GM18868 (cell line): ENCODE data around the gene EXOC3.
"Not testable (repeated sequence)": the region's sequence is repeated elsewhere in the genome, so short reads cannot be mapped to it uniquely, and the experiment has no call there.

Experiments used
- ATAC-seq: cut with Tn5 transposase; IDR thresholded peaks from one replicate; pipeline ENCODE4 v1.9.1; 2021; ENCODE audit warnings: mild to moderate bottlenecking, moderate library complexity; ENCODE audit not compliant: unreplicated experiment

Gene EXOC3

DNA sequence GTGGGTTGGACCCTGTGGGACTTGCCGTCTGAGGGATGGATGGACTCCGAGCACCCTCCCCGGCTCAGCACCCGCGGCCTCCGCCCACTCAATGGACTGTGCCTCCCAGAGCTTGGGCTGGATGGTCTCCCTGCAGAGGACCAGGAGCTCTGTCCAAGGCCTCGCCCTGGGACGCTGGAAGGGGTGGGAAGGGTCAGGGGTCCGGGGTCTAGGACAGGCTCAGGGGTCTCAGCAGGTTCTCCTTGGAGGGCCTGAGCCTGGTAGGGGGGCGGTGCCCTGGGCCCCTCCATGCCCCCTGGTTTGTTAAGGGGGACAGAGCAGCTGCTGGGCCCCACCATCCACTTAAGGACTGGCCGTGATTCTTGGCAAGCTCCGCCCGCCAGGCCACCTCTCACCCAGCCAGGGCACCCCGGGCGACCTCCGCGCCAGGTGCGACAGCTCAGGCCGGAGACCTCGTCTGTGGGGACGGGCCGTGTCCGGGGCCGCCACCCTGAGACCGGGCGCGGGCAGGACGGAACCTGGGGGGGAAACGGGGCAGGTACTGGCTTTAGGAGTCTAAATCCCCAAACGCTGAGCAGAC, 29.2 kb downstream of the EXOC3 start:
- ATAC-seq: peak; percentile 6

GRCh38 chr5:472656-473550, 29.9 kb downstream of the EXOC3 start:
- ATAC-seq: peak; percentile 75

DNA sequence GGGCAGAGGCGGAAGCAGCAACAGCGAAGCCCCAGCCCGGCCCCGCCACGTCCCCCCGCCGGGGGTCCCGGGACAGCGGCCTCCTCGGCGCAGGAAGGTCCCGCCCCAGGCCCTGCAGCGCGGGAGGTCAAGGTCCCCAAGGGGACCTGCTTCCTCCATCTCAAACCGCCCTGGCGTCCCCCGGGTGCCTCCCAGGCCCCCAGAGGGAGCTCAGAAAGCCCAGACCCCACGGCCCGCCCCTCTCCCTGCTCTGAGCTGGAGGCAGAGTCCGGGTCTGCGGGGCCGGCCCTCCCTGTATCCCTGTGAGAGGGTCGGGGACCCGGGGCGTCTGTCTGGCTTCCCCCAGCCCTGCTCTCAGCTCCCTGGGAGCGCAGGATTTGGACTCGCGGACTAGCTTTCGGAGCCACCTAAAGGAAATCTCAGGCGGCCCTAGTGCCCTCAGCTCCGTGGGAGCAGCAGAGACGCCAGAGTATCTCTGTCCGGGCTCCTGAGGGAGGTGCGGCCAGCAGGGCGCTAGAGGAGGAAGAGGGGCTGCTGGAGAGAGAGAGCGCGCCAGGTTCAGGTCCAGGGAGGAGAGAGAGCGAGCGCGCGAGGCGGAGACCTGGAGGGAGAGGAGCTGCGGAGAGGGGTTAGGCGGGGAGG, 30.7 kb downstream of the EXOC3 start:
- peak; percentile 17 for ATAC-seq

- ATAC-seq: not testable (repeated sequence)
These were observed 31.4 kb downstream of the EXOC3 start for GRCh38 chr5:474232-474839.

GRCh38 chr5:474840-475661, 32.1 kb downstream of the EXOC3 start:
- no peak for ATAC-seq

DNA sequence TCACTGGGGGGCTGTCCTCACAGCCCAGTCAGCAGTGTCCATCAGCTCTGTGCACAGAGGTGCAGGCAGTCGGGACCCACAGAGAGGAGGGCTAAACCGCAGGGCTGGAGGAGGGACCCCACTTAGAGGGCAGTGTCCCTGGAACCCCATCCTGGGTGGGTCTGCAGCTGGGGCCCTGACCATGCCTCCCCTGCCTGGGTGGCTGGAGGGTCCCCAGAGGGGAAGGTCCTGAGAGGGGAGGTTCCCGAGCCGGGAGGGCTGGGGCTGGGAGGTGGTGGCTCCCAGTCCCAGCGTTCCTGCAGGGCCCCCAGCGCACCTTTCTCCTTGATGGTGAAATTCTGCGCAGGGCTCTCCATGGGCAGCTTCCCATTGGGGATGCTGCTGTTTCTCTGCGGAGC, 32.7 kb downstream of the EXOC3 start:
- ATAC-seq: no peak

DNA sequence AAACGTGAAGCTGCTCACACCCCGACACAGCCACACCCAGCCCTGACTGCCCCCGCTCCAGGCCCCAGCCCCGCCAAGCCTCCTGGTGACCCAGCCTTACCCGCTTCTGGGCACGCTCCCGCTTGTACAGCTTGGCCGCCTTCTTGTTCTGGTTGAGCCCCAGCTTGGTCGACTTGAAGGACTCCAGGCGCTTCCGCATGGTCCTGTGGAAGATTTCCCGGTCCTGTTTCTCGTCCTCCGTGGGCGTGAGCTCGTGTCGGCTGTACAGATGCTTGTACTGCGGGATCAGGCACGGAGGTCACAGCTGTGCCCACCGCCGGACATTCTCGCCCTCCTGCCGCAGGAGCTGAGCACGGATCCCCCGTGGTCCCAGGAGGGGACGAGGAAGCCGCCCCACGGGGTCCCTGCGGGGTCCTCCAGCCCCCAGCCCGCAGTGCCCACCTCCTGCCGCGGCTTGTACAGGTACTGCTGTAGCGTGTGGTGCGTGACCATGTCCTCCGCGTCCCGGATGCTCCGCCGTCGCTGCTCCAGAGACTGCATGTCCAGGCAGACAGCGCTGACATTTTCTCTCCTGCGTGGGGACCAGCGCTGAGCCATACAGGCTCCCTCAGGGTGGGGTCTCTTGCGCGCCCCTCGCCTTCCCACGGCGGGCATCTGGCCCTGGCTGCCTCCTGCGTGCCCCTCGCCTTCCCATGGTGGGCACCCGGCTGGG, 33.3 kb downstream of the EXOC3 start:
- ATAC-seq: no peak

DNA sequence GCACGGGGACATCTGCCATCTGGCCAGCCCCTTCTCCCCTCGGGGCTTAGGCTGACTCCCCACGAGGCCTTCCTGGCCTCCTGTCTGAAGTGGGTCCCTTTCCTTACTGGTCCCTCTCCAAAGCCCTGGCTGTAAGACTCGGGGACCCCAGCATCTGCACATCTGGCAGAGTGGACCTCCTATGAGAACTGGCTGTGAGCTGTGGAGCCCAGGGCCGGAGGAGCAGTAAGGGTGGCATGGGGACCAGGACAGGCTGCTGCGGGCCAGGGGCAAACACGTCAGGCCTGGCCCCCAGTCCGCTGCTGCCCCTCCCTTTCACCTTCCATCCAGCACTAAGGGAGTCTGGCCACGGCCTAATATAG, 33.8 kb downstream of the EXOC3 start:
- no peak for ATAC-seq

- ATAC-seq: no peak
These were observed 34.3 kb downstream of the EXOC3 start for GRCh38 chr5:477247-477646.

- ATAC-seq: no peak
These were observed 34.9 kb downstream of the EXOC3 start for GRCh38 chr5:477871-478270.

GRCh38 chr5:478369-478981, 35.5 kb downstream of the EXOC3 start:
- ATAC-seq: no peak

- no peak for ATAC-seq
These were observed 36.1 kb downstream of the EXOC3 start for GRCh38 chr5:478982-479535.

GRCh38 chr5:479566-480319, 36.8 kb downstream of the EXOC3 start:
- ATAC-seq: no peak

GRCh38 chr5:481347-481746, 38.4 kb downstream of the EXOC3 start:
- ATAC-seq: no peak

GRCh38 chr5:482021-482420, 39.0 kb downstream of the EXOC3 start:
- no peak for ATAC-seq

GRCh38 chr5:482506-482905, 39.5 kb downstream of the EXOC3 start:
- ATAC-seq: no peak

DNA sequence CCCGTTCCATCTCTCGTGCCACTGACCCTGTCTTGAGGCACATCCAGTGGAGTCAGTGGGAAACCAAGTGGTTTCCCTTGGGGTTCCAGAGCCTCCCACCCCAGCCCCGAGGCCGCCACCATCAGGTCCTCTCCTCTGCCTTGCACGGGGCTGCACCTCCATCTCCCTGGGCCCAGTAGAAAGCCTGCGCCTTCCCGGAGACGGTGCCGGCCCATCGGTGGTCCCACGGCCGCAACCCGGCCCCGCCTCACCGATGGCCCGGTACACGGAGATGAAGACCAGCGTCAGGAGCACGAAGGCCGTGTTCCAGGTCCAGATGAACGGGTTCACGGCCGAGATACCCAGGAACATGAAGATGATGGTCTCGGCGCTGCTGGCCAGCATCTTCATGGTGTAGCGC, 40.0 kb downstream of the EXOC3 start:
- no peak for ATAC-seq

DNA sequence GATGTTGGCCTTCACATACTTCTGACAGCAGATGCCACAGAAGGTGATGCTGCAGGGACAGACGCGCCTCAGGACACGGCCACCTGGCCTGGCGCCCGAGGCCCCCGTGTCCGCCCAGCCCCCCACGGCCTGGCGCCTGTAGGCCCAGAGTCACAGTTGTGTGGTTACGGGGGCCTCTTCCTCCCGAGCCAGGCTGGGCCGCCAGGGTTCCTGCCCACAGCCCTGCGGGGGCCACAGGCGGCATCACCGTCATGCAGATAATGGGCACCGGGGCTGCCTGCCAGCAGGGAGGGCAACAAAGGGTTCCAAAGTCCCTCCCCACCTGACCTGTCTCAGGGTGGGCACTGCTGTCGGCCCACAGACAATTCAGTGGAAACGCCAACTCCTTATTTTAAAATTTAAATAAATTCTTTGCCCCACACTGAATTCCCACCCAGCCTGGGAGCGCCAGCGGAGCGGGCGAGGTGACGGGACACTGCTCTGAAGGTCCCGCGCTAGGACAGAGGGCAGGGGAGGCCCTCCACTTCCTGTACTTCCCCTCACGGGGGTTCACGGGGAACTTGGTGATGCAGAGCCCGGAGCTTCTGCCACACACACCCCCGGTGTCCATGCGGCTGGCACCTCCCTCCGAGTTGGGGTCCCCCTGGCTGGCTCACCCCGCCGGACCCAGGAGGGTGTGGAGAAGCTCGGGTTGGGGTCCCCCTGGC, 40.6 kb downstream of the EXOC3 start:
- no peak for ATAC-seq
